LoVo (cell line): Measurements from ENCODE around the gene CD74.
A peak's percentile ranks its signal among the peaks of the same experiment; 100 is the strongest.

Experiments
- DNase-seq: peaks from one replicate; pipeline ENCODE4 v3.0.0-alpha.2; 2016; ENCODE audit warnings: low spot score

CD74 gene

DNA sequence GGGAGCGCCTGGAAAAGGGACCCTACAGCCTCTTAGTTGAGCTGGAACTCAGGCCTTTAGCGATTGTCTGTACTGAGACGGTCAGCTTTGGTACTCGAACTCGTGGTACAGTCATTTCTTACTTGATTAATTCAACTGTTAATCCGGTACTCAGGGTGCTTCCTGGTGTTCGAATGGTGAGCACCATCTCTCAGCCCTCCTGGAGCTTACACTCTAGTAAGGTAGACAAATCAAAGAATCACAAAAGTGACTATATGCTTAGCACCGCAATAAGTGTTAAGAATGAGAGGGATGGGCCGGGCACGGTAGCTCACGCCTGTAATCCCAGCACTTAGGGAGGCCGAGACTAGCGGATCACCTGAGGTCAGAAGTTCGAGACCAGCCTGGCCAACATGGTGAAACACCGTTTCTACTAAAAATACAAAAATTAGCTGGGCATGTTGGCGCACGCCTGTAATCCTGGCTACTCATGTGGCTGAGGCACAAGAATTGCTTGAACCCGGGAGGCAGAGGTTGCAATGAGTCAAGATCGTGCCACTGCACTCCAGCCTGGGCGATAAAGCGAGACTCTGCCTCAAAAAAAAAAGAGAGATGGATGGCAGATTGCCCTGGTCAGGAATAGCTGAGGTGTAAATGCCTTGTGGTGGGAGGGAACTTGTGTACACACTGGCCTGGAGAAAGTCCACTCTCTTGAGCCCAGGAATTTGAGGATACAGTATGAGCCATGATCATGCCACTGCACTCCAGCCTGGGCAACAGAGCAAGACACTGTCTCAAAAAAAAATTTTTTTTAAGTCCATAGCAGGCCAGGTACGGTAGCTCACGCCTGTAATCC lies 54.2 kb downstream of the CD74 start:
- no peak for DNase-seq

DNA sequence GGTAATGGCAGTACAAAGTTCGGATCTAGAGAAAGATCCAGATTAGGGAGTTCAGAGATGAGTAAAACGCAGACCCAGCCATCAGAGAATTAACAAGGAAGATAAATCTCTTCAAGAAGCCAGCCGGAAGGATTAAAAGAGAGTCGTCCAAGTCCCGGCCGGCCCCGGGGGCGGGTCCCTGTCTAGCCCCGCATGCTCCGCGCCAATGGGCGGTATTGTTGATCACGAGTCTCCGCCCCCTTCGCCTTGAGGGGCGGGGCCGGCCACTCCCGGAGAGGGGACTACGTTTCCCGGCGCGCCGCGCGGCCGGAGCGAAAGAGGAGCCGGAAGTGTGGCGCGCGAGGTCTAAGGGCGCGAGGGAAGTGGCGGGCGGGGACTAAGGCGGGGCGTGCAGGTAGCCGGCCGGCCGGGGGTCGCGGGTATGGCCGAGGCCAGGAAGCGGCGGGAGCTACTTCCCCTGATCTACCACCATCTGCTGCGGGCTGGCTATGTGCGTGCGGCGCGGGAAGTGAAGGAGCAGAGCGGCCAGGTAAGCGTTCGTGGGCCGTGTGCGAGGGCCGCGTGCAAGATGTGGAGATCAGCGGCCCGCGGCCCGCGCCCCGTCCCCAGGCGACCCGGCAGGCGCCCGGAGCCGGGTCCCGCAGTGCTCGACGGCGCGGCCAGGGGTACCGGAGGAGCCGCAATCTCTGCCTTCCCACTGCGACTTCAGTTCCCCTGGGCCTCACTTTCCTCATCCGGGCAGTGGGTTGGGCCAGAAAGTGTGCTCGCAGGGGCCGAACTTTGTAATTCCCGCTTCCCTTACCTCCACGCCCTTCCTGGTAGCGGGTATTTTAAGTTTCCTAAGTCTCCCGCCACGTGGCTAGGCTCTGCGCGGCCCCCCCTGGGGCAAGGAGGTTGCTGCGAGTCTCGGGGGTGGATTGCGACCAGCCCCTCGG lies 55.1 kb downstream of the CD74 start, which contains the start of gene TCOF1:
TSS of gene TCOF1 (plus strand) at position 372 of the 935 bp plus-strand sequence. CDS start at position 422, 50 bp downstream.
- DNase-seq: peak; percentile 99

DNA sequence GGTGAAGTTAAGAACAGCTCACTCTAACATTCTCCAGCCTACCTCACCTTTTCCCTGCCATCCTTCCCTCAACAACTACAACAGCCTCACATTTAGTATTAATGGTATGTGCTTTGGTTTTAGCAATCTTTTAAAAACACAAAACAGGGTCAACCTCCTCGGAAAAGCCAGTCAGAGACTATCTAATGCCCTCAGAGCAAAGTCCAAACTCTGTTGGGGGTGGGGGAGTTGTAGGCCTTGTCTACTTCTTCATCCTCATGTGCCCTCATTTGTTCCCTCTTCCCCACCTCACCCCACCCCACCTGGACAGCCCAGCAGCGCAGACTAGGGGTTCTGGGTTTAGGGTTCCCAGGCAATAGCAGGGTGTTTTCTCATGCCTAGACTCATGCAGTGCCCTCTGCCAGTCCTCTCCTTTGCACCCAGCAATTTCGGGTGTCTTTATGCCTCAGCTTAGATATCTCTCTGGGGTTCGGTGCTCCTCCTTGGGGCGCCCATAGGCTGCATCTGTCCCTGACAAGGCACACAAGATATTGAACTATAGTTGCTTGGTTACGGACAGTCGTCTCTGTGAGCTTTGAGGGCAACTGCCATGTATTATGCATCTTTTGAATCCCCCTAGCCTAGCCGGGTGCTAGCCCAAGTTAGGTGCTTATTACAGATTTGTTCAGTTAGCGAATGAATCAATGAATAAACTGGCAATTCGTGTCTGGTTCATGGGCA lies 56.0 kb downstream of the CD74 start:
- DNase-seq: no peak

DNA sequence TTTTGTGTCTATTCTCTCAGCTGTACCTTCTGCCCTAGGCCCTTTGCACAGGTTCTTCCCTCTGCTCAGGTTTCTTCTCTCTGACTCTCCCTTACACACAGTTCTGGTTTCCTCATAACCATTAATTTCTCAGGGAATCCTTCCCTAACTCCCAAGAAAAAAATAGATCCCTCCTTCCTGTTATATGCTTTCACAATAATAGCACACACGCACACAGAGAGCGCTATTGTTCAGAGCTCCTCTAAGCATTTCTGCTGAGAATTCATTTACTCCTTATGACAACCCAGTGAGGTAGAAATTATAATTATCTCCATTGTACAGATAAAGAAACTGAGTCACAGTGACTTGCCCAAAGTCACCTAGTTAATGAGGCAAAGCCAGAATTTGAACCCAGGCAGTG lies 56.9 kb downstream of the CD74 start:
- DNase-seq: no peak

DNA sequence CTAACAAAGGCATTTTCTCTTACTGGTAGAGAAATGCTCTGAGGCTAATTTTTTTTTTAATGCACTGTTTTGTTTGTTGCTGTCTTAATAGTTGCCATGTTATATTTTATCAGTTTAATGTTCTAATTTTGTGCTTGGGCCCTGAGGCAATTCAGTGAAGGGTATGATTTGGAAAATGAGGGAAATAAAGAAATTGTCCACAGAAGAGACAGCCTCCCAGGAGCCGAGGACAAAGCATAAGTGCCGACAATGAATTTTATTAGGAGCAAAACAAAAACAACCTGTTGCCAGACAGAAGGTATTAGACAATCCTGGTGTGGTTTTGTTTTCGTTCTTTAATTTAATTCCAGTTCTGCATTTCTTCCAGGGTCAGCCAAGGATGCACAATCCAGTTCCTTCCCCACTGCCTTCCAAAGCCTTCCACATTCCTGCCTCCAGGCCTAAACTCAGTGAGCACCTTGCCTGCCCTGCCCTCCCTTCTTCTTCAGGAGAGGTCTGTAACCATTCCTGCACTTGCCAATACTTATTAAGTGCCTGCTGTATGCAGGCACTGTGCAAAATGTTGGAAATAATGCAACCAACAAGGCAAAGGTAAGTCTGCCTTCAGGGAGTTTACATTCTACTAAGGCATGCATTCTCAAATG lies 59.6 kb downstream of the CD74 start:
- DNase-seq: no peak

DNA sequence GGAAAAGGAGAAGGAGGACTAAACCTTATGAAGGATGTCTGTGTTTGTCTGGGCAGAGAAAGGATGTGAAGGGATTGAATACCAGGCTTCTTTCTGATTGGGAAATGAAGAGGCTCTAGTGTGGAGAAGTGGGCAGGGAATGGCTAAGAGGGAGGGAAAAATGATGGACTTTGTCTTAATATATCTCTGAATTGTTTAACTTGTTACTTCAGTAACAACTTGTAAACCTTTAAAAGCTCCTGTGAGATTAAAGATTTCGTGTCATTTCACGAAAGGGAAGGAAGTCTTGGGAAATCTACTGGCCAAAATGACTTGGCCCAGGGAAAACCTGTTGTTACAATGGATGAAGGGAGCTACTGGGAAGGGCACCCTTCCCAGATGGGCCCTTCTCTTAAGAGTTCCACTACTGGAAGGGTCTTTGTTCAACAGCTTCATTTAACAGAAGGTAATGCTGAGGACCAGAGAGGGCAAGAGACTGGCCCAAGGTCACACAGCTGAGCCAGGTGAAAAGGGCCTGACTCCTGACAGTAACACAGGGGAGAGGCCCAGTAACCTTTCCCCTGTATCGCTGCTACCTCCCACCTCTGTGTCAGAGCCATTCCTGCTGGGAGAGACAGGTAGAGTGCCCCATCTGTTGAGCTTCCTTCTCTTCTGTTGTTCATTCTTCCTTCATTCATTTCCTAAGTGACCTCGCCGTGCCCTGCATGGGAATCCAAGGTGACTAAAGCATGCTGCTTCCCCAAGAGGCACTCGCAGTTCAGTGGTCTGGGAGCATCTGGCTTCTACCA lies 60.3 kb downstream of the CD74 start:
- DNase-seq: no peak
